Stimulated activated CD4-positive, alpha-beta T cell treated with anti-CD3 and anti-CD28 coated beads, Interleukin-2, amount 100 ng/mL, for 4 hours (primary cell): Measurements from ENCODE around the gene ME3.
"Not testable (repeated sequence)": the region's sequence is repeated elsewhere in the genome, so short reads cannot be mapped to it uniquely, and the experiment has no call there.

ENCODE experiments used
- DNase-seq: peaks from one replicate; pipeline ENCODE4 v3.0.0-alpha.2; 2020; ENCODE audit warnings: low read depth

The ME3 gene

GRCh38 chr11:86663761-86664160 lies 8.7 kb downstream of the ME3 start:
- DNase-seq: no peak

DNA sequence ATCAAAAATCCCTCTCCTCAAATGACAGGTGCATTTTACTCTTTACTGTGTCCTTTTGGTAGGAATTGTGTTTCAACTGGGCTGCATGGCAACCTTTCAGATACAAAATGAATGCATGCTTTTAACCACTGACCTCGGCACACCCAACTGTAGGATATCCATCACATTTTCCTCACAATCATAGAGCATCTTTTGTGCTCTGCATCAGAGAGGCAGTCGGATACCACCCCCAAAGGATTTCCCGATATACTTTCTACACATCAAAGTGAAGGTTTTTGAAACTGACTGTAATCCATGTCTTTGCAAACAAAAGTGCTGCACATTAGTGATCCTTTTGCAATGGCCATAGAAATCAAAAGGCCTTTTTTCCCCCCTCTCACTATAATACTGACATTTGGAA lies 9.1 kb downstream of the ME3 start:
- DNase-seq: no peak

- no peak for DNase-seq
Observed at GRCh38 chr11:86660736-86661135, 11.7 kb downstream of the ME3 start.

GRCh38 chr11:86660088-86660487 lies 12.3 kb downstream of the ME3 start:
- no peak for DNase-seq

GRCh38 chr11:86658534-86658933 lies 13.9 kb downstream of the ME3 start:
- DNase-seq: no peak

- DNase-seq: not testable (repeated sequence)
Observed at GRCh38 chr11:86645212-86645611, 27.2 kb downstream of the ME3 start.

DNA sequence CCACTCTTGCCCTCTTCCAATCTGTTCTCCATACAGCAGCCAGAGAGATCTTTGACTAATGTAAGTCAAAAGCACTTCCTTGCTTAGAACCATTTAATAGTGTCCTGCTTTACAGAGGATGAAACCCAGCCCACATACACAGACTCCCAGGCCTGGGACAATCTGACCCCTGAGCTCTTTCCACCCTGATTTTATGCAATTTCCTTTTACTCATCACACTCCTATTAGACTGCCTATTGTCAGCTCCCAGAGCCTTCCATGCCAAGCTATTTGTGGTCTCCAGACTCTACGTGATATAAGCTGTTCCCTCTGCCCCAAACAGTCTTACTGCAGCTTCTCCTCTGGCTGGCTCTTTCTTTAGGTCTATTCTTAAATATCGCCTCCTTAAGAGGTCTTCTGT lies 28.1 kb downstream of the ME3 start:
- DNase-seq: no peak

DNA sequence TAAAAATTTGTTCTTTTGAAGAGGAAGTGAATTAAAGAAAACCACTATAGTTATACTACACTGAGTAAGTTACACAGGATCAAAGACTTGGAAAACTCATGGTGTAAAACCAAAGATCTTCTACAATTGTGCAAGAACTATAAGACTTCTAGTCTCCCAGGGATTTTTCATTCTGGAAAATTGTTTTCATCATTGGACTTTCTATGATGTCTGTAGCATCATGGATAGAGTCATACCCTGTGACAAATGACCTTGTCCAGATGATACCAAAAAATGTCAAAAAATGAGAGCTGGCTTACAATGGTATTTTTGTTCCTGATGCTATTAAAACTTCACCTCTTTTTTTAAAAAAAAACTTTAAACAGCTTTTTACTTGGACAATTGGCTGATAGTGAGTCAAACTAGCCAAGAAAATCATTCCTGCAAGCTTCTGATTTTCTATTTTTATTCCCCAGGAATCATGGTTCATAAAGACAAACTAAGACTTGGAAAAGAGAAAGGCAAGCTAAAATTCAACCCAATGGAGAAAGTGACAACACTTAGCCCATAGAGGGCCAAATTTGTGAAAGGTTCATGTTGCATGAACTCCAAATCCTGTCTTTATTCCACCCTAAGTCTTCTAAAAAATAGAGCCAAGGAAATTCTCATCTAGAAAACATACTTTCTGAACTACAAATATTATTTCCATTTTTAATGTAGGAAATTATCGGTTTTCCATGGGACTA lies 30.7 kb downstream of the ME3 start:
- DNase-seq: no peak

GRCh38 chr11:86639137-86639536 lies 33.3 kb downstream of the ME3 start:
- no peak for DNase-seq

DNA sequence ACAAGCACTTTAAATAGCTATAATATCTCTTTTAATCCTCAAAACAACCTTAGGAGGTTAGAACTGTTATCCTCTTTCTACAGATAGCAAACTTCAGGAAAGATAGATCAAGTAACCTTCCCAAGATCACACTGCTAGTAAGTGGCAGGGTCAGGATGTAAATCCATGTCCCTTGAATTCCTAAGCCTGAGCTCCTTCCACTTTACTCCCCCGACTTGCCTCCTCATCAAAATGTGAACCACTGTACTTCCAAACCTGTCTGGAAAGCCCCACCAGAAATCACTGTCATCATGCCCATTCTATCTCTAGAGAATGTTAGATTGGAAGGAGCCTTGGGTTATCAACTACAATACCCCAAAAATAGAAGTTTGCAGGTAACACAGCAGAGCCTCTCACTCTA lies 33.7 kb downstream of the ME3 start:
- DNase-seq: no peak

GRCh38 chr11:86637988-86638387 lies 34.4 kb downstream of the ME3 start:
- DNase-seq: no peak

DNA sequence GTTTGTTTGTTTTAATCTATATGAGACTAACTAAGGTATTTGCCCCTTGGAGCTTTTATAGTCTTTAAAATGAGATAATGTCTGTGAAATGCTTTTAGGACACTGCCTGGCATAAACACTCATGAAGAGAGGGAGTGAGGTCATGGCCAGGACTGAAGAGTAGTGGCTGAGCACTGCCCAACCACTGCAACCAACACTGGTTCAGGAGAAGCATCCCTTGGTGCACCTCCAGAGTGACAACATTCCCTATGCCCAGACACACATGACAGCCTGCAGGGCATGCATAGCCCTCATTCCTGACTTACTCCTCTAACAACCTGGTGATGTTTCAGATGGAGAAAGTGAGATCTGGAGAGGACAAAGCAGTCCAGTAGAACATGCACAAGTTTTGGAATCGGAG lies 36.1 kb downstream of the ME3 start:
- DNase-seq: no peak

DNA sequence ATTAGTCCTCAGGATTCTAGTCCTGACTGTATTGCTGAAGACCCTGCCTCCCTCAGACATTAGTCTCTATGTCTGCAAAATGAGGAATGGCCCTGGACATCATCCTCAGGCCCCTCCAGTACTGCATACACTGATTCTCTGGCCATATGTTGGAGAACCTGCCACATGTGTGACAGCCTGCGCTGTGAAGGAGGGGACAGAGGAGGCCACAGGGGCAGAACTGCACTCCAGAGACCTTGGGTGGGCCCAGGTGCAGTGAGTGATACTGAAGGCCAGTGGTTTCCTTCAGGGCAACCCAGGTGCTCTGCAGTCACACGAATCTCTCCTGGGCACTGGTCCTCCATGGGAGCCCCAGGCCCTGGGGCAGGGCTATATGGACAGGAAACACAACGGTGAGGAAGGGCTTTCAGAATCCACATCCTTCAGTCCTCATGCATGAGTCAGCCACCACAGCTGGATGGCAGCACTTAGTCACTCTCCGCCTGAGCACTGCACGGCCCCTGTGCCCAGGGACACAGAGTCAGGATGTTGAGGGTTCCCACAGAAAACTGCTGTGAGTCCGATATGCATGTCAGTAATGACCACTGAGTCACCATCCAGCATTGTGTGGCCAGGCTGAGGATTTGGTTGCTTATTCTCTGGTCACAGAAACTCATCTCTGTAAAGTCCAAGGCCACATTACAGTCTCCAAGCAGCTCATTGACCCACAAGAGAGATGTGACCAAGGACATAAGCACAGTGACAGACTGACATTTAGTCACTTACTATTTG lies 39.7 kb downstream of the ME3 start:
- DNase-seq: no peak

GRCh38 chr11:86630229-86630981 lies 42.0 kb downstream of the ME3 start:
- DNase-seq: no peak

DNA sequence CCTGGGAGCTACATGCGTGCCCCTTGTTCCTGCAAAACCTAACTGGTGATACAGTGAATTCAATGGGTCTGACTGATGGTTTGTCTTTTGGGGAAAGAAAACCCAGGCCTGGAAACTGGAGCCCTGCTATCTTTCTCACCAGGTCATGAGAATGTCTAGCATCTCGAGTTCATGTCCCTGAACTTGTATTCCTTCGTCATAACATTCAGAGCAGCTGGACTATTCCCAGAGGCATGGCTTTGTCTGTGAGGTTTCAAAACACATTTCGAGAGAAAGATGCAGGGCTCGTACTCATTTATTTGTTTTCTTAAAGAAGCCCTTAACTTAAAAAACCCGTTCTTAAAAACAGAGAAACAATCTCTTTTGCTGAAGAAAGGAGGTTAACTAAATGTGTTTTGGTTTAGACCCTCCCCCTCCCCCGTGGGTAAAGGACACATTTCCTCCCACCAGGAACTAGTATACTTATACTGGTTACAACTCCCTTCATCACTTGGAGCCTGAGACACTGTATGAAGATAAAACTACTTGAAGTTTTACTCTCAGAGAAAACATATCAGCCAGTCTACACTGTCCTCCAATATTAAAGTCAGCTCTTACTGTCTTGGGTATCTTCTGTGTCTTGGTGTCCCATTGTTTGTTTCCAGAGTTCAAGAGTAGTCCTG lies 43.2 kb downstream of the ME3 start:
- no peak for DNase-seq

DNA sequence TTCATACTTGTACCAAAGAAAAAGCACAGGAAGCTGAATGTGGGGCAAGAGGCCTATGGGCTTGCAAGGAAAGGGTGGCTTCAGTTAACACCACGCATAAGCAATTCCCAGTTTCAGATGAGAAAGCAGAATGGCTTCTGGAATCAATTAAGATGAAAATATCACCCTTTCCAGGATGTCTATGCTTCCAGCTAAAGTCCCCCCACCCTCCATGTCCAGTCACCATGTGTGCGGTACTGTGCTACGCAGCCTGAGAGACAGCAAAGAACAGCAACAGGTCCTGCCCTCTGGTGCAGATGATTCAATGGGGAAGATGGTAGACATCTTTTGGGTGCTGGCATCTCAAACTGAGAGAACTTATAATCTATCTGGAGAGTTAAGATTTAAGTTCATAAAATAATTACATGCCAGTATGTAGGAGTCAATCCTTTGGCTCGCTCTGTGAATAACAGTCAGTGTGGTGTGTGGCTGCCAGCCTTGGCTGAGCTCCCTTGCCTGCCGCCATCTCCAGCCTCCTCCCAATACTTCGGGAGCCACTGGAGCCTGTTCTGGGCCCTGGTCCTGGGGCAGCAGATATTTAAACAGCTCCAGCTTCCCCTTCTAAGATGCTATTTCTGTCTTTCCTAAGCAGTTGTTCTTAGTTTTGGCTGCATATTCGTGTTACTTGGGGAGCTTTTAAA lies 44.5 kb downstream of the ME3 start:
- DNase-seq: no peak

DNA sequence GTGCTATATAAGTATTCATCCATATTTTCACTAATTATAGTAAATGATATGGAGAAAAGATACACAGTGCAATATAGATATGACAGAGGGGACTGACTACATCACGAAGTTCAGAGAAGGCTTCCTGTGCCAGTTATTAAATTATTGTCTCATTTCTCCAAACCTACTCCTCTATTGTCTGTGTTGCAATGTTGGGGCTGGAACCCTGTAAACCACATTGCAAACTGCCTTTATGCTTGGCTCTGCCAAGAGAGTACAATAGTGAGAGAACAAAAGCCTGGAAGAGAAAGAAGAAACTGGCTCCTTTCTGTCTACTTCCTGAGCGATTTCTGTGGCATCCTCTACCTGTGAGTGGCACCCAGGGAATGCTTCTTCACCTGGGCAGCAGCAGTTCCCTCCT lies 46.4 kb downstream of the ME3 start:
- no peak for DNase-seq

GRCh38 chr11:86625544-86625943 lies 46.9 kb downstream of the ME3 start:
- DNase-seq: no peak

- no peak for DNase-seq
Observed at GRCh38 chr11:86624366-86624765, 48.0 kb downstream of the ME3 start.

DNA sequence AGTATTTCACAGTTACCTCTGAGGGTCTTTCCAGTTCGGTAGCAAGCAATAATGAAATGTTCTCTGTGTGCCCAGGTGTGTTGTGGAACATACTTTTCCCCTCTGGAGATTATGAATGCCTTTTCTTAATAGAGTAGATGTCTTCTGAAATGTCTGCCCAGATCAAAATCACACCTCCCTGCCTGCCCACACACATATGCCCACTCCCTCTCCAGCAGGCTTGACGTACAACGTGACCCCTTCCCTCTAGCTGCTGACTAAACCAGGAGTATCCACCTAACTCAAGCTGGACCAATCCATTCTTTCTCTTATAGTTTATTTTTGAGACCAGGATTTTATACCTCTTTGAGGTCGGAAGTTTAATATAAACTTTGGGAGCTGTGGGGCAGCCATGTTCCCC lies 48.7 kb downstream of the ME3 start:
- no peak for DNase-seq

DNA sequence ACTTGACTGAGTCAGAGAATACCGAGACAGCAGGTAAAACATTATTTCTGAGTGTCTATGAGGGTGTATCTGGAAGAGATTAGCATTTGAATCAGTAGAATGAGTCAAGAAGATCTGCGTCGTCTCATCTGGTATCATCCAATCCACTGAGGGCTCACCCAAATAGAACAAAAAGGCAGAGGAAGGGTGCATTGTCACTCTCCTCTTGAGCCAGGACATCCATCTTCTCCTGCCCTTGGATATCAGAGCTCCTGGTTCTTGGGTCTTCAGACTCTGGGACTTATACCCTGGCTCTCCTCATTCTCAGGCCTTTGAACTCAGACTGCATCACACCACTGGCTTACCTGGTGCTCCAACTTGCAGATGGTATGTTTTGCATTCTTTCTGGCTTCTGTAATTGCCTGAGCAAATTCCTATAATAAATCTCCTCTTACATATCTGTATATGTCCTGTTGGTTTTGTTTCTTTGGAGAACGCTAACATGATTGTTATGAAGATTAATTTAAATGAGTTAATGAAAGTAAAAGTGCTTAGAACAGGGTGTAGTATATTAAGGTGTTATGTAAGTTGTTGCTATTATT lies 49.3 kb downstream of the ME3 start:
- DNase-seq: no peak

DNA sequence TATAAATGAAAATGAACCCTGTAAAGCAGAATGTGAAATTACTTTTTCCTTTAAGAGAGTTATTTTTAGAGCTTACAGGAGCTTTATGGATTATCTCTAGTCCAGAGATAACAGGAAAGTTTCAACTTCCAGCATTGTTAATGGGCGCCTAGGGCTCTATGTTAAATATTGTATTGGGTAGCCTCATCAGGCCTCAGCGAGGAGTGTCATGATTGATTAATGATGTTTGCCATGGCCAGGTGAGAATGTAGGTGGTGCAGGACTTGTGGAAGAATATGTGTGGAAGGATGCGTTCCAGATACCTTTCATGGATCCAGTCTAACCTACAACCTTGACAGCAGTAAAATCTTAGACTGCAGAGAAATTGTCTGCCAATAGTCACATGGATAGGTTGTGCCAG lies 50.6 kb downstream of the ME3 start:
- no peak for DNase-seq
